HG03558 (cell line): Measurements from ENCODE around the gene NARS2.
"Not testable (repeated sequence)": the region's sequence is repeated elsewhere in the genome, so short reads cannot be mapped to it uniquely, and the experiment has no call there.

Experiments used
- ATAC-seq: cut with Tn5 transposase; IDR thresholded peaks from one replicate; pipeline ENCODE4 v1.9.1; 2021; ENCODE audit warnings: moderate number of reproducible peaks; ENCODE audit not compliant: unreplicated experiment; ENCODE audit errors: extremely low read depth

NARS2 gene

GRCh38 chr11:78499971-78500370 is 74.7 kb downstream of the NARS2 start:
- no peak for ATAC-seq

GRCh38 chr11:78497293-78497692 is 77.4 kb downstream of the NARS2 start:
- ATAC-seq: no peak

GRCh38 chr11:78493413-78493975 is 81.2 kb downstream of the NARS2 start:
- no peak for ATAC-seq

GRCh38 chr11:78492973-78493372 is 81.7 kb downstream of the NARS2 start:
- no peak for ATAC-seq

- no peak for ATAC-seq
Measured at GRCh38 chr11:78489184-78489583, 85.5 kb downstream of the NARS2 start.

GRCh38 chr11:78478536-78478935 is 96.1 kb downstream of the NARS2 start:
- no peak for ATAC-seq

- ATAC-seq: no peak
Measured at GRCh38 chr11:78476066-78476465, 98.6 kb downstream of the NARS2 start.

GRCh38 chr11:78474451-78474850 is 100.2 kb downstream of the NARS2 start:
- no peak for ATAC-seq

- no peak for ATAC-seq
Measured at GRCh38 chr11:78472905-78473304, 101.8 kb downstream of the NARS2 start.

GRCh38 chr11:78472382-78472781 is 102.3 kb downstream of the NARS2 start:
- ATAC-seq: no peak

GRCh38 chr11:78470861-78471442 is 103.7 kb downstream of the NARS2 start:
- ATAC-seq: no peak

- ATAC-seq: no peak
Measured at GRCh38 chr11:78469896-78470295, 104.8 kb downstream of the NARS2 start.

GRCh38 chr11:78467931-78468330 is 106.7 kb downstream of the NARS2 start:
- ATAC-seq: no peak

GRCh38 chr11:78467370-78467769 is 107.3 kb downstream of the NARS2 start:
- no peak for ATAC-seq

GRCh38 chr11:78465169-78465942 is 109.3 kb downstream of the NARS2 start:
- ATAC-seq: peak; percentile 99

GRCh38 chr11:78464787-78465168 is 109.9 kb downstream of the NARS2 start:
- not testable (repeated sequence) for ATAC-seq

- ATAC-seq: no peak
Measured at GRCh38 chr11:78460471-78460870, 114.2 kb downstream of the NARS2 start.

GRCh38 chr11:78459738-78460137 is 114.9 kb downstream of the NARS2 start:
- ATAC-seq: no peak

GRCh38 chr11:78457448-78457847 is 117.2 kb downstream of the NARS2 start:
- ATAC-seq: no peak

- no peak for ATAC-seq
Measured at GRCh38 chr11:78453140-78453935, 121.3 kb downstream of the NARS2 start.
